ENCODE data around the gene P2RY6.

GRCh38 chr11:73269459-73270015, 2.6 kb upstream of the P2RY6 start:
- TF ChIP-seq CTCF (IDR thresholded peaks at IDR 0.05) = no peak
- TF ChIP-seq POLR2A (IDR thresholded peaks at IDR 0.05) = no peak
